Karpas-422 (cell line): ENCODE data around the gene KNG1. TPM values are rescaled to one million over a fixed set of nuclear protein-coding genes. Genes with fewer than 3 reads are reported as not detected.
A peak's percentile ranks its signal among the peaks of the same experiment; 100 is the strongest.

Source experiments
- DNase-seq: peaks from one replicate; pipeline ENCODE4 v3.0.0-alpha.2; 2015
- H2AFZ ChIP-seq: fragments of 200-600 bp; sonication (generic); 2 replicates; pipeline ENCODE4 v1.6.1; 2014; ENCODE audit warnings: antibody characterized with exemption, low read length, mixed read lengths
- H3K27ac ChIP-seq: fragments of 200-600 bp; sonication (generic); 2 replicates; pipeline ENCODE4 v1.5.1; 2014; ENCODE audit warnings: mild to moderate bottlenecking, low read length, moderate library complexity
- H3K27me3 ChIP-seq: fragments of 200-600 bp; sonication (generic); 2 replicates; pipeline ENCODE4 v1.6.1; 2014; ENCODE audit warnings: low read length, mixed read lengths
- H3K36me3 ChIP-seq: fragments of 200-600 bp; sonication (generic); 2 replicates; pipeline ENCODE4 v1.6.1; 2014; ENCODE audit warnings: low read length, mixed read lengths; ENCODE audit not compliant: insufficient read depth
- H3K4me1 ChIP-seq: fragments of 200-600 bp; sonication (generic); 2 replicates; pipeline ENCODE4 v1.6.1; 2014; ENCODE audit warnings: mild to moderate bottlenecking, low read length, mixed read lengths
- H3K4me2 ChIP-seq: fragments of 200-600 bp; sonication (generic); 2 replicates; pipeline ENCODE4 v1.6.1; 2014; ENCODE audit warnings: low read length, low read depth, mild to moderate bottlenecking; ENCODE audit not compliant: poor library complexity, severe bottlenecking
- H3K4me3 ChIP-seq: fragments of 200-600 bp; sonication (generic); 2 replicates; pipeline ENCODE4 v1.5.1; 2014; ENCODE audit warnings: mild to moderate bottlenecking, antibody characterized with exemption, low read length, mixed read lengths
- H3K79me2 ChIP-seq: fragments of 200-600 bp; sonication (generic); 2 replicates; pipeline ENCODE4 v1.6.1; 2014; ENCODE audit warnings: mild to moderate bottlenecking, low read length, mixed read lengths
- H3K9ac ChIP-seq: fragments of 200-600 bp; sonication (generic); 2 replicates; pipeline ENCODE4 v1.6.0; 2014; ENCODE audit warnings: low read length
- H3K9me2 ChIP-seq: fragments of 200-600 bp; sonication (generic), shearing (Covaris generic); replicated peaks from 2 replicates; pipeline ENCODE4 v1.6.0; 2014; ENCODE audit warnings: mild to moderate bottlenecking, low read length, moderate library complexity; ENCODE audit not compliant: insufficient read depth
- H3K9me3 ChIP-seq: fragments of 300-700, 200-600 bp; sonication (generic); 2 replicates; pipeline ENCODE4 v1.6.1; 2014; ENCODE audit warnings: low read length, mixed read lengths
- H4K20me1 ChIP-seq: fragments of 200-600 bp; sonication (generic); 2 replicates; pipeline ENCODE4 v1.6.1; 2014; ENCODE audit warnings: mild to moderate bottlenecking, antibody characterized with exemption, low read length, low read depth; ENCODE audit not compliant: insufficient read depth
- total RNA-seq: library from RNA; depleted of rRNA; stranded (reverse); fragments of >200 nt; shearing (Covaris generic); gene quantifications from 2 replicates; pipeline ENCODE4 v1.2.3, GENCODE V29; 2014; ENCODE audit warnings: low replicate concordance

Gene KNG1
- total RNA-seq, 1 experiment from 2014 or later, result not detected

- Histone ChIP-seq H3K9me2 (no peaks in the 10 kb centered on the region), H4K20me1 (no peaks in the 10 kb centered on the region), H3K4me2 (no peak overlapping the region), H3K4me1 (no peaks in the 10 kb centered on the region), H3K4me3 (no peak overlapping the region), H2AFZ (no peak overlapping the region), H3K9me3 (no peaks in the 10 kb centered on the region), H3K27ac (no peak overlapping the region), H3K9ac (no peak overlapping the region), H3K36me3 (no peaks in the 10 kb centered on the region), H3K79me2 (no peaks in the 10 kb centered on the region), H3K27me3 (no peaks in the 10 kb centered on the region)
- no peak for DNase-seq
Observed at GRCh38 chr3:186719945-186720739, 3.0 kb downstream of the KNG1 start.

- Histone ChIP-seq H3K79me2 (no peaks in the 10 kb centered on the region), H3K9me2 (no peaks in the 10 kb centered on the region), H2AFZ (no peak overlapping the region), H3K36me3 (no peaks in the 10 kb centered on the region), H4K20me1 (no peaks in the 10 kb centered on the region), H3K9ac (no peak overlapping the region), H3K27ac (no peak overlapping the region), H3K27me3 (no peaks in the 10 kb centered on the region), H3K4me3 (no peak overlapping the region), H3K4me1 (no peaks in the 10 kb centered on the region), H3K9me3 (no peaks in the 10 kb centered on the region), H3K4me2 (no peak overlapping the region)
- peak; percentile 52 for DNase-seq
Observed at GRCh38 chr3:186722457-186722856, 5.3 kb downstream of the KNG1 start.

- H3K36me3 ChIP-seq, result no peaks in the 10 kb centered on the region
- no peak overlapping the region for H3K4me2 ChIP-seq
- H4K20me1 ChIP-seq, result no peaks in the 10 kb centered on the region
- no peak overlapping the region for H2AFZ ChIP-seq
- no peaks in the 10 kb centered on the region for H3K9me2 ChIP-seq
- no peaks in the 10 kb centered on the region for H3K9me3 ChIP-seq
- no peaks in the 10 kb centered on the region for H3K4me1 ChIP-seq
- DNase-seq, result no peak
- H3K27ac ChIP-seq, result no peak overlapping the region
- no peak overlapping the region for H3K9ac ChIP-seq
- H3K27me3 ChIP-seq, result no peaks in the 10 kb centered on the region
- H3K4me3 ChIP-seq, result no peak overlapping the region
- no peaks in the 10 kb centered on the region for H3K79me2 ChIP-seq
Observed at GRCh38 chr3:186724911-186725310, 7.8 kb downstream of the KNG1 start.

GRCh38 chr3:186732169-186732766 lies 15.1 kb downstream of the KNG1 start:
- no peaks in the 10 kb centered on the region for H3K9me2 ChIP-seq
- no peak overlapping the region for H3K27ac ChIP-seq
- no peak overlapping the region for H3K4me3 ChIP-seq

GRCh38 chr3:186742618-186743380 lies 25.6 kb downstream of the KNG1 start:
- H4K20me1 ChIP-seq, result no peaks in the 10 kb centered on the region
- H3K9me2 ChIP-seq, result no peaks in the 10 kb centered on the region
- no peak overlapping the region for H2AFZ ChIP-seq
- no peaks in the 10 kb centered on the region for H3K79me2 ChIP-seq
- no peak overlapping the region for H3K9ac ChIP-seq
- H3K9me3 ChIP-seq, result no peaks in the 10 kb centered on the region
- H3K4me3 ChIP-seq, result no peak overlapping the region
- DNase-seq, result no peak
- no peaks in the 10 kb centered on the region for H3K4me1 ChIP-seq
- no peak overlapping the region for H3K4me2 ChIP-seq
- H3K27ac ChIP-seq, result no peak overlapping the region
- H3K27me3 ChIP-seq, result no peaks in the 10 kb centered on the region
- no peaks in the 10 kb centered on the region for H3K36me3 ChIP-seq

More at GRCh38 chr3:186732169-186732766, 15.1 kb downstream of the KNG1 start:
- no peaks in the 10 kb centered on the region for H4K20me1 ChIP-seq
- no peak for DNase-seq
- no peak overlapping the region for H3K9ac ChIP-seq
- no peaks in the 10 kb centered on the region for H3K36me3 ChIP-seq
- no peaks in the 10 kb centered on the region for H3K79me2 ChIP-seq
- H3K4me2 ChIP-seq, result no peak overlapping the region
- no peaks in the 10 kb centered on the region for H3K4me1 ChIP-seq
- no peaks in the 10 kb centered on the region for H3K9me3 ChIP-seq
- H2AFZ ChIP-seq, result no peak overlapping the region
- H3K27me3 ChIP-seq, result no peaks in the 10 kb centered on the region

- Histone ChIP-seq H3K4me3 (no peak overlapping the region), H3K27ac (no peak overlapping the region), H3K9ac (no peak overlapping the region), H3K9me2 (no peaks in the 10 kb centered on the region), H3K27me3 (no peaks in the 10 kb centered on the region), H2AFZ (no peak overlapping the region), H3K36me3 (no peaks in the 10 kb centered on the region), H3K4me1 (no peaks in the 10 kb centered on the region), H3K79me2 (no peaks in the 10 kb centered on the region), H3K4me2 (no peak overlapping the region), H3K9me3 (no peaks in the 10 kb centered on the region), H4K20me1 (no peaks in the 10 kb centered on the region)
- no peak for DNase-seq
Observed at GRCh38 chr3:186743666-186744065, 26.5 kb downstream of the KNG1 start.

GRCh38 chr3:186746008-186746407 lies 28.8 kb downstream of the KNG1 start:
- H2AFZ ChIP-seq, result no peak overlapping the region
- no peaks in the 10 kb centered on the region for H3K9me3 ChIP-seq
- H4K20me1 ChIP-seq, result no peaks in the 10 kb centered on the region
- no peak overlapping the region for H3K27ac ChIP-seq
- H3K4me3 ChIP-seq, result no peak overlapping the region
- no peaks in the 10 kb centered on the region for H3K9me2 ChIP-seq
- H3K36me3 ChIP-seq, result no peaks in the 10 kb centered on the region
- no peaks in the 10 kb centered on the region for H3K4me1 ChIP-seq
- no peak overlapping the region for H3K9ac ChIP-seq
- DNase-seq, result no peak
- no peaks in the 10 kb centered on the region for H3K27me3 ChIP-seq
- no peak overlapping the region for H3K4me2 ChIP-seq
- no peaks in the 10 kb centered on the region for H3K79me2 ChIP-seq

- Histone ChIP-seq H3K9me2 (no peaks in the 10 kb centered on the region), H3K79me2 (no peaks in the 10 kb centered on the region), H3K27ac (no peak overlapping the region), H3K4me3 (no peak overlapping the region), H3K27me3 (no peaks in the 10 kb centered on the region), H3K4me2 (no peak overlapping the region), H3K9ac (no peak overlapping the region), H4K20me1 (no peaks in the 10 kb centered on the region), H3K9me3 (no peaks in the 10 kb centered on the region), H3K36me3 (no peaks in the 10 kb centered on the region), H2AFZ (no peak overlapping the region), H3K4me1 (no peaks in the 10 kb centered on the region)
- DNase-seq, result no peak
Observed at GRCh38 chr3:186750316-186750715, 33.2 kb downstream of the KNG1 start.
